IMR-90 (cell line): ENCODE results near the gene GHR. TPM values are rescaled to one million over a fixed set of nuclear protein-coding genes. Genes with fewer than 3 reads are reported as not detected.

Experiments used
- ATAC-seq: fragments of 200-7000 bp; cut with Tn5 transposase; 2 replicates; pipeline ENCODE4 v1.9.1; 2020; ENCODE audit warnings: low read depth, mild to moderate bottlenecking, moderate library complexity
- BruUV-seq: library from RNA; stranded (reverse); fragments of 400-500 nt; replicated peaks from 2 replicates; lab custom pipeline; 2021; lab: Mats Ljungman, UMichigan
- CTCF ChIA-PET: fragments of 300-600 bp; formaldehyde crosslinking; extraction: SDS; loops from one replicate; lab custom pipeline; 2021; ENCODE audit warnings: antibody characterized with exemption; lab: Yijun Ruan, JAX
- POLR2A ChIA-PET: fragments of 300-600 bp; sonication (Branson Sonifier 250); formaldehyde crosslinking; loops from one replicate; lab custom pipeline; 2022; ENCODE audit warnings: antibody characterized with exemption; ENCODE audit not compliant: unreplicated experiment; lab: Charles Lee
- DNase-seq: peaks from one replicate; pipeline ENCODE4 v3.0.0; 2013
- H2AFZ ChIP-seq: replicated peaks from 2 replicates; pipeline ENCODE3; 2013; ENCODE audit warnings: low read length, mild to moderate bottlenecking; ENCODE audit not compliant: poor library complexity
- H2AK5ac ChIP-seq: 2 replicates; pipeline ENCODE4 v1.6.1; 2013; ENCODE audit warnings: low read depth, low read length, inconsistent platforms
- H2AK9ac ChIP-seq: replicated peaks from 2 replicates; pipeline ENCODE3; 2013; ENCODE audit warnings: mild to moderate bottlenecking, low read depth, low read length, moderate library complexity; ENCODE audit not compliant: poor library complexity
- H2BK120ac ChIP-seq: 2 replicates; pipeline ENCODE4 v1.6.1; 2013; ENCODE audit warnings: low read depth, low read length, inconsistent platforms
- H2BK15ac ChIP-seq: 3 replicates; pipeline ENCODE4 v1.6.1; 2013; ENCODE audit warnings: low read depth, low read length, inconsistent platforms
- H2BK20ac ChIP-seq: 2 replicates; pipeline ENCODE4 v1.6.1; 2013; ENCODE audit warnings: low read depth, mild to moderate bottlenecking, inconsistent platforms, low read length, moderate library complexity
- H2BK5ac ChIP-seq: 2 replicates; pipeline ENCODE4 v1.6.1; 2013; ENCODE audit warnings: mild to moderate bottlenecking, low read depth, low read length, inconsistent platforms; ENCODE audit not compliant: poor library complexity, severe bottlenecking
- H3K14ac ChIP-seq: replicated peaks from 2 replicates; pipeline ENCODE4 v1.6.1; 2013; ENCODE audit warnings: low read depth, low read length, inconsistent platforms
- H3K18ac ChIP-seq: 2 replicates; pipeline ENCODE4 v1.6.1; 2013; ENCODE audit warnings: low read depth, low read length, control low read depth
- H3K23ac ChIP-seq: 2 replicates; pipeline ENCODE4 v1.6.1; 2013; ENCODE audit warnings: low read depth, low read length, inconsistent platforms
- H3K27ac ChIP-seq: 2 replicates; pipeline ENCODE4 v1.5.1; 2013; ENCODE audit warnings: mild to moderate bottlenecking, control low read depth, low read length; ENCODE audit not compliant: insufficient read depth
- H3K27me3 ChIP-seq: 2 replicates; pipeline ENCODE4 v1.6.1; 2013; ENCODE audit warnings: low read length; ENCODE audit not compliant: control insufficient read depth, insufficient read depth
- H3K36me3 ChIP-seq: 2 replicates; pipeline ENCODE4 v1.6.1; 2013; ENCODE audit warnings: low read length, mixed read lengths; ENCODE audit not compliant: control insufficient read depth, insufficient read depth
- H3K4ac ChIP-seq: 2 replicates; pipeline ENCODE4 v1.6.1; 2013; ENCODE audit warnings: low read depth, low read length, inconsistent platforms
- H3K4me1 ChIP-seq: 2 replicates; pipeline ENCODE4 v1.6.1; 2013; ENCODE audit warnings: low read length, mixed read lengths; ENCODE audit not compliant: control insufficient read depth, insufficient read depth
- H3K4me2 ChIP-seq: 2 replicates; pipeline ENCODE4 v1.6.1; 2013; ENCODE audit warnings: low read depth, mild to moderate bottlenecking, control low read depth, low read length, moderate library complexity
- H3K4me3 ChIP-seq: 2 replicates; pipeline ENCODE4 v1.5.1; 2013; ENCODE audit warnings: low read depth, mild to moderate bottlenecking, control low read depth, low read length, moderate library complexity; ENCODE audit not compliant: insufficient read depth
- H3K56ac ChIP-seq: 2 replicates; pipeline ENCODE4 v1.6.1; 2013; ENCODE audit warnings: low read length, inconsistent platforms; ENCODE audit not compliant: insufficient read depth; ENCODE audit errors: extremely low read depth
- H3K79me1 ChIP-seq, 2 experiments: 2 replicates each; pipeline ENCODE4 v1.6.1; 2013; ENCODE audit warnings: low read length in 2 of 2, inconsistent platforms in 1 of 2, low read depth in 1 of 2
- H3K9ac ChIP-seq: 2 replicates; pipeline ENCODE4 v1.6.1; 2013; ENCODE audit warnings: low read depth, low read length, control low read depth
- H3K9me1 ChIP-seq: 2 replicates; pipeline ENCODE4 v1.6.1; 2013; ENCODE audit warnings: low read length, inconsistent platforms; ENCODE audit not compliant: insufficient read depth
- H3K9me3 ChIP-seq: 2 replicates; pipeline ENCODE4 v1.6.1; 2013; ENCODE audit warnings: low read length; ENCODE audit not compliant: control insufficient read depth, insufficient read depth
- H4K20me1 ChIP-seq: 2 replicates; pipeline ENCODE4 v1.6.1; 2013; ENCODE audit warnings: low read length, inconsistent platforms; ENCODE audit not compliant: insufficient read depth
- H4K5ac ChIP-seq: 2 replicates; pipeline ENCODE4 v1.6.1; 2013; ENCODE audit warnings: mild to moderate bottlenecking, low read depth, low read length, control low read depth
- H4K8ac ChIP-seq, 2 experiments: 2 replicates each; pipeline ENCODE4 v1.6.1; 2013; ENCODE audit warnings: low read depth in 2 of 2, low read length in 2 of 2, control low read depth in 1 of 2, inconsistent platforms in 1 of 2
- H4K91ac ChIP-seq: 2 replicates; pipeline ENCODE4 v1.6.1; 2013; ENCODE audit warnings: low read depth, low read length, inconsistent platforms; ENCODE audit not compliant: insufficient read depth
- CEBPB ChIP-seq: IDR thresholded peaks from 2 replicates; pipeline ENCODE4 v1.6.1; 2012; ENCODE audit warnings: low read depth, low read length, improper control_type of control experiment
- CHD1 ChIP-seq: IDR thresholded peaks from 2 replicates; pipeline ENCODE4 v1.6.1; 2012; ENCODE audit warnings: low read depth, low read length, improper control_type of control experiment
- MAZ ChIP-seq: IDR thresholded peaks from 2 replicates; pipeline ENCODE4 v1.6.1; 2012; ENCODE audit warnings: low read depth, mild to moderate bottlenecking, low read length, improper control_type of control experiment, moderate library complexity, borderline replicate concordance
- NFE2L2 ChIP-seq: fragments of 150-350 bp; IDR thresholded peaks from 2 replicates; pipeline ENCODE4 v1.6.1; 2016; ENCODE audit warnings: low read depth, mild to moderate bottlenecking, low read length
- RAD21 ChIP-seq: IDR thresholded peaks from 2 replicates; pipeline ENCODE4 v1.6.1; 2012; ENCODE audit warnings: low read length, improper control_type of control experiment
- dilution Hi-C: fragments of 300-500 bp; cut with HindIII; formaldehyde crosslinking; loops from one replicate; pipeline ENCODE4 v1.14.3; 2018; ENCODE audit warnings: low sequenced_read_pairs; ENCODE audit not compliant: unreplicated experiment
- in situ Hi-C: fragments of 300-500 bp; cut with MboI; formaldehyde crosslinking; loops from 3 replicates; pipeline ENCODE4 v1.14.3; 2019; ENCODE audit warnings: low sequenced_read_pairs, inconsistent platforms, mixed read lengths
- intact Hi-C: fragments of 100-400 bp; cut with micrococcal nuclease; formaldehyde crosslinking; loops from 2 replicates; pipeline ENCODE4 v1.10.0; 2022
- polyA plus RNA-seq, 3 experiments: library from polyadenylated mRNA; depleted of rRNA; stranded (reverse); fragments of >200 nt; gene quantifications; 2 replicates each; pipeline ENCODE4 v1.2.3, GENCODE V29; 2012; ENCODE audit warnings: low replicate concordance in 1 of 3
- total RNA-seq: library from RNA; depleted of rRNA; stranded (reverse); fragments of >200 nt; gene quantifications from 2 replicates; pipeline ENCODE4 v1.2.3, GENCODE V29; 2012

Gene GHR
- total and polyA plus RNA-seq, 2 of the 4 experiments (the other 2 are of a cell fraction), result 0.36 to 1.1 TPM

- Histone ChIP-seq H2BK120ac (no peak overlapping the region), H2BK5ac (no peak overlapping the region), H3K4ac (no peak overlapping the region), H3K23ac (no peak overlapping the region), H2AK5ac (no peak overlapping the region), H2BK15ac (no peak overlapping the region), H3K9me1 (no peaks in the 10 kb centered on the region), H3K18ac (no peak overlapping the region), H3K9ac (no peak overlapping the region), H3K4me2 (no peak overlapping the region), H3K4me1 (no peaks in the 10 kb centered on the region), H4K91ac (no peak overlapping the region), H3K27ac (no peak overlapping the region), H3K9me3 (no peaks in the 10 kb centered on the region), H3K27me3 (no peaks in the 10 kb centered on the region), H2BK20ac (no peak overlapping the region), H4K20me1 (no peaks in the 10 kb centered on the region), H2AK9ac (no peak overlapping the region), H4K5ac (no peak overlapping the region), H2AFZ (no peak overlapping the region), H3K79me1 (no peaks in the 10 kb centered on the region), H3K56ac (no peak overlapping the region), H3K14ac (no peak overlapping the region), H3K36me3 (no peaks in the 10 kb centered on the region), H3K4me3 (no peak overlapping the region), H4K8ac (no peak overlapping the region)
- TF ChIP-seq RAD21 (no peak), CHD1 (no peak), CEBPB (no peak), NFE2L2 (no peak), MAZ (no peak)
- DNase-seq (no peak), ATAC-seq (no peak)
- dilution Hi-C loops (no loop called here), intact Hi-C loops (no loop called here), in situ Hi-C loops (loop anchor here (25.0 kb wide), 1 partner anchor 908 kb away; the partner anchor contains the start of gene OXCT1)
- BruUV-seq, result no TSS peak
- CTCF ChIA-PET, result no interaction called here
- POLR2A ChIA-PET, result no interaction called here
Measured at GRCh38 chr5:42770003-42770402, 346.8 kb downstream of the GHR start.
